Measurements from ENCODE around the gene MRPL55.

MRPL55 gene

GRCh38 chr1:228144193-228144992, 35.3 kb upstream of the MRPL55 start:
- DNase-seq (ENCODE audit: insufficient read length, low spot score) (no peak), FAIRE-seq (no peak)
- TF ChIP-seq POLR2A (IDR thresholded peaks at IDR 0.05; ENCODE audit: low read depth, low read length), result no peak

GRCh38 chr1:228143480-228144192, 34.5 kb upstream of the MRPL55 start:
- TF ChIP-seq POLR2A (IDR thresholded peaks at IDR 0.05; ENCODE audit: low read depth, low read length), result no peak
- FAIRE-seq, result no peak
- DNase-seq (ENCODE audit: insufficient read length, low spot score), result no peak

DNA sequence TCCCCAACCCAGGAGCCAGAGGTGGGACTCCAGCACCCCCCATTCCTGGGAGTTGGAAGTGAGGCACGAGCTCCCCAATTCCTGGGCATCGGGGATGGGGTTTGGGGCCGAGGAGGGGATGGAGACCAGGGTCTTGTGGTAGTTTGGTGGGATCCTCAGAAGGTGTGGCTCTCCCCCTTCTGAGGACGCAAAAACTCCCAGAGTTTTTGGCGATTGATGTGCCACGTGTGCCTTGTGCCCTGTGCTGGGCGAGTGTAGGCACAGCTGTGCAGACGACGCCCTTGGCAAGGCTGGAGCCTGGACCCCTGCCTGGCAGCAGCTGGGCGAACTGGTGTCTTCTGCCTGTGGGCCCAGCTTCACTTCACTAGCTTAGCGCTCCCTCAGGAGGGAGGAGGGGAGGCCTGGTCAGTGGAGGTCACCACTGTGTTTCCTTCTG, 33.6 kb upstream of the MRPL55 start:
- TF ChIP-seq POLR2A (IDR thresholded peaks at IDR 0.05; ENCODE audit: low read depth, low read length), result no peak
- DNase-seq (ENCODE audit: insufficient read length, low spot score) (no peak), FAIRE-seq (no peak)

DNA sequence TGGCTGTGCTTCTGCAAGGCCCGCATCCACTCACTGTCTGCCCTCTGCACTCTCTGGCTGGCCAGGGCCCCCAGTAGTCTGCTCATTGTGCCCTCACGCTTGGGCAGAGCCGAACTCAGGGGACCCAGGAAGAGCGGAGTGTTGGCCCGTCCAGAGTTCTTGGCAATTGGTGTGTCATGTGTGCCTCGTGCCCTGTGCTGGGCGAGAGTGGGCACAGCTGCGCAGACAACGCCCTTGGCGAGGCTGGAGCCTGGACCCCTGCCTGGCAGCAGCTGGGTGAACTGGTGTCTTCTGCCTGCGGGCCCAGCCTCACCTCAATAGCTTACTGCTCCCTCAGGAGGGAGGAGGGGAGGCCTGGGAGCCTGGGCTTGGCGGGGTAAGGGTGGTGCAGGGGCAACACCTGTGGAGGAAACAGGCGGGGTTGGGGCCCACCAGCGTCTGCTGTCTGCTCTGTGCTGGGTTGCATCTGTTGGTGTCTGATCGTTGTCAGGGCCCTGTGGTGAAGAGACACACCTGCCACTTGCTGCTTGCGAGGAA, 33.1 kb upstream of the MRPL55 start:
- FAIRE-seq (no peak), DNase-seq (ENCODE audit: insufficient read length, low spot score) (no peak)
- no peak for TF ChIP-seq POLR2A (IDR thresholded peaks at IDR 0.05; ENCODE audit: low read depth, low read length)

DNA sequence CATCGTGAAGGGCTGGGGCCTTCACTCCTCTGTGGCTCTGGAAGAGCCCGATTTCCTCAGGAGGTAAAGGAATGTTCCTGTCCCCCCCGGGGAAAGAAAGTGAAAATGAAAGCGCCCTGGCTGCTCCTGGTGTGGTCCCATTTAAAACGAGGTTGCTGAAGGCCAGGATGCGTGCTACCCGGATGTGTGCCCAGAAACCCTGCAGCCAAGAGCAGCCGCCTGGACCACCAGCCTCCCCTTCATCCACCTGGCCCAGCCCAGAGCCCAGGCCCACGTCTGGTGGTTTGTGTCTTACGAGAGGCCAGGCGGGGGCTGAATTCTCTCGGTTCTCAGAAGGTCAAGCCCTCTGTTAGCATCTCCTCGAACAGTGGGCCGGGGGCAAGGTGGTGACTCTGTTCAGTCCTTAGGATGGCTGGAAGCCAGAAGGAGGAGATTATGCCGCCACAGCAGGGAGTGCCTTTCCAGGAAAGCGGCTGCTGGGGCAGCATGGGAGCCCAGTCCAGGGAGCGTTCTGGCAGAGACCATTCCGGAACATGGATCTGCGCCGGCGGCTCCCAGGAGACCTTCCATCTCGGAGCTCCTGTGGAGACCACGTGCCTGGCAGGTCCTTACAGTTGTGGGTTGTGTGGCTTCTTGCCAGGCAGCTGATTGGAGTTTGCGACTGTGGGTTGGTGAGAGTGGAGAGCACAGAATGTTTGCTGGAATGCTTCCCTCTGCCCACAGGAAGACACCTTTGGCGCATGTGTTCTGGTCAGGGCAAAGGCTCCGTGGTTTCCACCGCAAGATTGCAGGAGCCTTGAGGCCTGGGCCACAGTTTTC, 32.3 kb upstream of the MRPL55 start:
- FAIRE-seq (no peak), DNase-seq (ENCODE audit: insufficient read length, low spot score) (no peak)
- TF ChIP-seq POLR2A (IDR thresholded peaks at IDR 0.05; ENCODE audit: low read depth, low read length), result no peak

- DNase-seq (ENCODE audit: insufficient read length, low spot score) (no peak), FAIRE-seq (no peak)
- no peak for TF ChIP-seq POLR2A (IDR thresholded peaks at IDR 0.05; ENCODE audit: low read depth, low read length)
These were observed 31.7 kb upstream of the MRPL55 start for GRCh38 chr1:228140724-228141225.

DNA sequence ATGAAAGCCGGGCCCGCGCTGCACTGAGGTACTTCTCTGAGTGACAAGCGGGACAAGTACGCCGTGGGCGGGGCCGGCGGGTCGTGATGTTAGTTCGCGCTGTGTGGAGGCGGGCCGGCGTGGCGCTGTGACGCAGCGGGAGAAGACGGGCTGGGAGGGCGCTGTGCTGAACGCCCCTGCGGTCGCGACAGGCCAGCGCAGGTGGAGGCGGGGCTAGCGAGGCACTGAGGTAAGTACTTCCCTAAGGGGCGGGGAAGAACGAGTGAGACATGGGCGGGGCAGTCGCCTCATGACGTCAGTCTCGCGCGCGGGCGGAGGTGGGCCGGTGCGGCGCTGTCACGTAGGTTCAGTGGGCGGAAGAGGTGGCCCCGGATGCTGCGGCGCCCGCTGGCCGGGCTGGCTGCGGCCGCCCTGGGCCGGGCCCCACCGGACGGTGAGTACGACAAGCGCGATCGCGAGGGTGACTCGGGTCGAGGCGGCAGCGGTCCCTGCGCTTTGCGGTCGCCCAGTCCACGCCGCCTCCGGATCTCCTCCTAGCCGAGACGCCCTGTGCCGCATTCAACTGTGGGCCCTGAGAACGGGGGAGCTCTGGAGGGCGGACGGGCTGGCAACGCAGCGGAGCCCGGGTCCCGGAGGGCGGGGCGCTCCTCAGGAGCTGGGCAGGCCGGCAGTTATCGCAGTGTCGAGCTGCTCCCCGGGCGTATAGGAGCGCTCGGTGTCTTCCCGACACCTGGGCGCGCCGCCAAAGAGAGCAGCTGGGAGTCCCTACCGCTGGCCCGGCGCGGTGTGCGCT, 31.0 kb upstream of the MRPL55 start, which contains the start of gene GUK1:
GUK1 (plus strand) TSS at position 349 of the 793 bp plus-strand sequence; CDS start at position 373, 24 bp downstream.
- peak; percentile 92 for DNase-seq (ENCODE audit: insufficient read length, low spot score)
- FAIRE-seq, result peak; percentile 68
- peak; percentile 99 for TF ChIP-seq POLR2A (IDR thresholded peaks at IDR 0.05; ENCODE audit: low read depth, low read length)

DNA sequence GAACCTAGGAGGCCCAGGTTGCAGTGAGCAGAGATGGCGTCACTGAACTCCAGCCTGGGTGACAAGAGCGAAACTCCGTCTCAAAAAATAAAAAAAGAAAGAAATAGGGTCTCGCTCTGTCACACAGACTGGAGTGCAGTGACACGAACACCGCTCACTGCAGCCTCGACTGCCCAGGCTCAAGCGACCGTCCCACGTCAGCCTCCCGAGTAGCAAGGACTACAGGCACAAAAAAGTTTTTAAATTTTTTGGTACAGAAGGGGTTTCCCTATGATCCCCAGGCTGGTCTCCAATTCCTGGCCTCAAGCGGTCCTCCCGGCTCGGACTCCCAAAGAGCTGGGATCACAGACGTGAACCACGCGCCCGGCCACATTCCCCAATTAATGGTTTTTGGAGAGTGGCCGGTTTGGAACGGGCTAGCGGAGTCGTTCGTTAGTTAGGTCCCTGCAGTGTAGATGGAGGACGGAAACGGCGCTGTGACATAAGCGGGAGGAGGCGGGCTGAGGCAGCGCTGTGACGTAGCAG, 30.4 kb upstream of the MRPL55 start:
- no peak for DNase-seq (ENCODE audit: insufficient read length, low spot score)
- peak; percentile 71 for TF ChIP-seq POLR2A (IDR thresholded peaks at IDR 0.05; ENCODE audit: low read depth, low read length)
- FAIRE-seq, result no peak

DNA sequence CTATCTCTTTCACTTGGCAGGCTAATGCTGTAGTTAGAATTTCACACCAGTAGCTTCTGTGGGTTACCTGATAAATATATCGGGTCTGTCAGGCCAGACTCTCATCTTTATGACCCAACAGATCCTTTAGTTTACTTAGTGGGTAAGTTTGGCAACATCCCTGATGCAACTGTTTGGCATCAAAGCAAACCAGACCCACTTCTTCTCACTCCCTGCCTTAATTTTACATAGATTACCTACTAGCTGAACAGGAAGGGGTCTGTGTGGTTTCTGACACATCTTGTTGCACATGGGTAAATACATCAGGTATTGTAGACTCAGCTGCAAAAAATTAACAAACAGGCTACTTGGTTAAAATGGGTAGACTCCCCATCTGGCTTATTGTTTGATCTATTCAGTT, 27.8 kb upstream of the MRPL55 start:
- FAIRE-seq, result no peak
- TF ChIP-seq POLR2A (IDR thresholded peaks at IDR 0.05; ENCODE audit: low read depth, low read length), result no peak
- DNase-seq (ENCODE audit: insufficient read length, low spot score), result no peak

DNA sequence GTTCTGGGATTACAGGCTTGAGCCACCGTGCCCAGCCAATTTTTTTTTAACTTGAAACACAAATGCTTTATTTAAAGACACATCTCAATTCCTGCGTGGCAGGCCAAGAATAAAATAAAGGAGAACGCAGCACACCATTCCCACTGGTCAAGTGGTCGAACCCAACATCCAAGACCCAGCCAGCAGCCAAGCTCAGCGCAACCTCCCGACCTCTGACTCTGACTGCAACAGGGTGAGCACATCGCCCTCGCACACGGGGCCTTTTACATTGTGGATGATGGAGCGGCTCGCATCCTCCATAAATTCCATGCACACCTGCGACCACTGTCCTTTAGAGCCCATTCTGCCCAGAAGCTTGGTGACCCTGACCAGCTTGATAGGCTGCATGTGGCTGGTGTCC, 25.5 kb upstream of the MRPL55 start:
- no peak for DNase-seq (ENCODE audit: insufficient read length, low spot score)
- TF ChIP-seq POLR2A (IDR thresholded peaks at IDR 0.05; ENCODE audit: low read depth, low read length), result no peak
- FAIRE-seq, result no peak

- FAIRE-seq (no peak), DNase-seq (ENCODE audit: insufficient read length, low spot score) (no peak)
- no peak for TF ChIP-seq POLR2A (IDR thresholded peaks at IDR 0.05; ENCODE audit: low read depth, low read length)
These were observed 22.7 kb upstream of the MRPL55 start for GRCh38 chr1:228131766-228132165.

- FAIRE-seq (no peak), DNase-seq (ENCODE audit: insufficient read length, low spot score) (no peak)
- TF ChIP-seq POLR2A (IDR thresholded peaks at IDR 0.05; ENCODE audit: low read depth, low read length), result no peak
These were observed 16.1 kb upstream of the MRPL55 start for GRCh38 chr1:228125185-228125584.

DNA sequence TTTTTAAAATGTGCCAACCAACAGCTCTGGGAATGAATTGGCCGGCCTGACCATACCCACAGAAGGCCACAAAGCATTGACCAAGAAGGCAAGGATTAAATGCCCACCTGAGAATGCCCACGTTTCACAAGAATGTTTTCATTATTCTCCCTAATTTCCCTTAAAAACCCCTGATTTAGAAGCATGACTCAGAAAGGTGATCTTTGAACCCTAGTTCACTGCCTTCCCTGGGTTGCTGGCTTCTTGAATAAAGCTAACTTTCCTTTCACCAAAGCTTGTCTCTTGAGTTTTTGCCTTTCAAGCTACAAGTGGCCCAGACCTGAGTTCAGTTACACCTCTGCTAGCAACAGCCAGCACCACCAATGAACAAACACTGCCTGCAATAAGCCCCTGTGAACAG, 14.4 kb upstream of the MRPL55 start:
- DNase-seq (ENCODE audit: insufficient read length, low spot score) (no peak), FAIRE-seq (no peak)
- no peak for TF ChIP-seq POLR2A (IDR thresholded peaks at IDR 0.05; ENCODE audit: low read depth, low read length)
